Measurements from ENCODE around the gene PTGIS. TPM values are rescaled to one million over a fixed set of nuclear protein-coding genes. Genes with fewer than 3 reads are reported as not detected.

PTGIS gene
- total RNA-seq, 1 experiment from 2014 or later, result 20.0 TPM

GRCh38 chr20:49482173-49482572 is 85.8 kb downstream of the PTGIS start:
- H3K4me3 Mint-ChIP-seq, result 0 out of 5 replicates have a peak overlapping the region, but pooled peaks of 1 of the 2 experiments have one; percentile 39
- no peak overlapping the region for H4K5ac ChIP-seq (ENCODE audit: insufficient read length, low read depth, low read length)
- no peaks in the 10 kb centered on the region for H3K4me1 ChIP-seq (ENCODE audit: insufficient read depth, low read length)
- no peaks in the 10 kb centered on the region for H3K79me1 ChIP-seq (ENCODE audit: insufficient read depth, low read depth, low read length, poor library complexity, severe bottlenecking)
- H3K4me2 ChIP-seq (ENCODE audit: insufficient read depth, insufficient read length, low read length), result peak overlapping the region; percentile 20
- no peaks in the 10 kb centered on the region for H4K20me1 ChIP-seq (ENCODE audit: control insufficient read depth, insufficient read depth, insufficient read length)
- H2AK5ac ChIP-seq (ENCODE audit: insufficient read length, low read length), result no peak overlapping the region
- no peaks in the 10 kb centered on the region for H3K9me3 ChIP-seq (ENCODE audit: control insufficient read depth, low read depth, low read length)
- no CpG with 5 or more reads among the region's 46 CpGs for WGBS (ENCODE audit: extremely low coverage, insufficient read length, low lambda C conversion rate)
- no peak overlapping the region for H4K91ac ChIP-seq (ENCODE audit: insufficient read length, low read depth, low read length)
- H4K8ac ChIP-seq (replicated peaks; ENCODE audit: insufficient read length, low read depth, low read length), result no peak overlapping the region
- no peak overlapping the region for H2BK20ac ChIP-seq (ENCODE audit: low read depth, low read length, poor library complexity, severe bottlenecking)
- no peak overlapping the region for H2BK12ac ChIP-seq (ENCODE audit: insufficient read length, low read depth, low read length)
- no peaks in the 10 kb centered on the region; the same call in 1 of the 2 replicates for H3K27me3 ChIP-seq (ENCODE audit: insufficient read depth, low read length)
- DNase-seq, result peak; percentile 32
- TF ChIP-seq, protein P1, sequence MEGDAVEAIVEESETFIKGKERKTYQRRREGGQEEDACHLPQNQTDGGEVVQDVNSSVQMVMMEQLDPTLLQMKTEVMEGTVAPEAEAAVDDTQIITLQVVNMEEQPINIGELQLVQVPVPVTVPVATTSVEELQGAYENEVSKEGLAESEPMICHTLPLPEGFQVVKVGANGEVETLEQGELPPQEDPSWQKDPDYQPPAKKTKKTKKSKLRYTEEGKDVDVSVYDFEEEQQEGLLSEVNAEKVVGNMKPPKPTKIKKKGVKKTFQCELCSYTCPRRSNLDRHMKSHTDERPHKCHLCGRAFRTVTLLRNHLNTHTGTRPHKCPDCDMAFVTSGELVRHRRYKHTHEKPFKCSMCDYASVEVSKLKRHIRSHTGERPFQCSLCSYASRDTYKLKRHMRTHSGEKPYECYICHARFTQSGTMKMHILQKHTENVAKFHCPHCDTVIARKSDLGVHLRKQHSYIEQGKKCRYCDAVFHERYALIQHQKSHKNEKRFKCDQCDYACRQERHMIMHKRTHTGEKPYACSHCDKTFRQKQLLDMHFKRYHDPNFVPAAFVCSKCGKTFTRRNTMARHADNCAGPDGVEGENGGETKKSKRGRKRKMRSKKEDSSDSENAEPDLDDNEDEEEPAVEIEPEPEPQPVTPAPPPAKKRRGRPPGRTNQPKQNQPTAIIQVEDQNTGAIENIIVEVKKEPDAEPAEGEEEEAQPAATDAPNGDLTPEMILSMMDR (conservative IDR thresholded peaks at IDR 0.05), result no peak
- H3K18ac ChIP-seq (ENCODE audit: insufficient read length, low read depth, low read length), result no peak overlapping the region
- H3K23ac ChIP-seq (ENCODE audit: insufficient read length, low read depth, low read length), result no peak overlapping the region
- no peak overlapping the region for H3K56ac ChIP-seq (ENCODE audit: insufficient read length, low read depth, low read length)
- peaks cover 14% of the 10 kb centered on the region for H3K23me2 ChIP-seq (ENCODE audit: insufficient read length, low read depth, low read length, poor library complexity, severe bottlenecking)
- H3K9ac ChIP-seq (ENCODE audit: extremely low read depth, insufficient read length, low read length), result no peak overlapping the region
- no peak overlapping the region for H3T11ph ChIP-seq (ENCODE audit: low read length)
- no peak overlapping the region for H3K27ac Mint-ChIP-seq
- H3K4ac ChIP-seq (ENCODE audit: low read depth, low read length), result no peak overlapping the region
- peaks cover 0 to 5% (median 2%) of the 10 kb centered on the region in 3 experiments; a peak in 3 of 7 replicates for H3K36me3 Mint-ChIP-seq (ENCODE audit: insufficient read depth in 1 of 3, low read depth in 3 of 3)
- H2BK120ac ChIP-seq (ENCODE audit: low read depth, low read length, poor library complexity, severe bottlenecking), result no peak overlapping the region
- no peaks in the 10 kb centered on the region for H3K79me2 ChIP-seq (ENCODE audit: insufficient read depth, low read length)
- H2BK5ac ChIP-seq (ENCODE audit: insufficient read length, low read length), result no peak overlapping the region
- H3K9me3 Mint-ChIP-seq, result no peaks in the 10 kb centered on the region; a peak in 1 of 5 replicates
- H2BK15ac ChIP-seq (ENCODE audit: low read depth, low read length), result no peak overlapping the region
- H3K27me3 Mint-ChIP-seq (ENCODE audit: low read depth), result peaks cover 51% of the 10 kb centered on the region
- peaks cover 2 to 13% of the 10 kb centered on the region in 2 experiments; a peak in 2 of 4 replicates for H3K4me1 Mint-ChIP-seq
- no peak overlapping the region for H3K14ac ChIP-seq (ENCODE audit: insufficient read depth, low read length)
- no peak overlapping the region for H2AFZ ChIP-seq (ENCODE audit: low read length)
- H3K27ac ChIP-seq (ENCODE audit: insufficient read length, low read depth, low read length), result no peak overlapping the region

Measured in H9 (cell line).